ENCODE data around the gene AHCYL1.

The AHCYL1 gene

GRCh38 chr1:109984456-109985246 is at the start of gene AHCYL1:
Gene AHCYL1 (plus strand): TSS chr1:109984765. CDS start chr1:109985053, 288 bp downstream.
- Histone ChIP-seq H3K9me3 (ENCODE audit: insufficient read depth, low read length) (no peaks in the 10 kb centered on the region), H3K27ac (ENCODE audit: low read depth, low read length) (no peak within 1 kb of the TSS; the same call in 1 of the 2 replicates), H3K36me3 (ENCODE audit: low read length) (no peaks in the 10 kb centered on the region; the same call in 1 of the 2 replicates), H3K79me2 (ENCODE audit: insufficient read depth, low read length) (peaks cover 27% of the 10 kb centered on the region), H3K4me2 (ENCODE audit: low read depth, low read length, poor library complexity, severe bottlenecking) (peak within 1 kb of the TSS; percentile 75), H3F3A (ENCODE audit: insufficient read depth) (0 out of 2 replicates have a peak, but pooled peaks cover 4% of the 10 kb centered on the region), H3K27me3 (ENCODE audit: low read length) (no peaks in the 10 kb centered on the region), H3K9me2 (replicated peaks; ENCODE audit: insufficient read depth, low read length) (no peaks in the 10 kb centered on the region), H3K9ac (ENCODE audit: low read length) (peak within 1 kb of the TSS; percentile 94), H3K4me3 (ENCODE audit: insufficient read depth, low read length, poor library complexity, severe bottlenecking) (peak within 1 kb of the TSS; percentile 62), H2AFZ (ENCODE audit: low read depth, low read length, severe bottlenecking) (peak within 1 kb of the TSS; percentile 88), H4K20me1 (ENCODE audit: low read depth, low read length) (no peaks in the 10 kb centered on the region)
- TF ChIP-seq EZH2phosphoT487 (conservative IDR thresholded peaks at IDR 0.05; ENCODE audit: low read length), result no peak
- TF ChIP-seq CTCF (IDR thresholded peaks at IDR 0.05; ENCODE audit: insufficient read depth, low read length, poor library complexity, severe bottlenecking), result peak; percentile 83

GRCh38 chr1:109935451-109935900 is 49.1 kb upstream of the AHCYL1 start:
- Histone ChIP-seq H3K4me2 (ENCODE audit: low read depth, low read length, poor library complexity, severe bottlenecking) (no peak overlapping the region), H3K9me2 (replicated peaks; ENCODE audit: insufficient read depth, low read length) (no peaks in the 10 kb centered on the region), H3K9ac (ENCODE audit: low read length) (no peak overlapping the region), H3K79me2 (ENCODE audit: insufficient read depth, low read length) (no peaks in the 10 kb centered on the region), H3K27me3 (ENCODE audit: low read length) (0 out of 2 replicates have a peak, but pooled peaks cover 6% of the 10 kb centered on the region), H3K27ac (ENCODE audit: low read depth, low read length) (no peak overlapping the region), H3K36me3 (ENCODE audit: low read length) (no peaks in the 10 kb centered on the region), H2AFZ (ENCODE audit: low read depth, low read length, severe bottlenecking) (no peak overlapping the region), H3K9me3 (ENCODE audit: insufficient read depth, low read length) (peaks cover 5% of the 10 kb centered on the region), H4K20me1 (ENCODE audit: low read depth, low read length) (no peaks in the 10 kb centered on the region), H3K4me3 (ENCODE audit: insufficient read depth, low read length, poor library complexity, severe bottlenecking) (no peak overlapping the region), H3F3A (ENCODE audit: insufficient read depth) (no peaks in the 10 kb centered on the region)
- TF ChIP-seq EZH2phosphoT487 (conservative IDR thresholded peaks at IDR 0.05; ENCODE audit: low read length) (no peak), CTCF (IDR thresholded peaks at IDR 0.05; ENCODE audit: insufficient read depth, low read length, poor library complexity, severe bottlenecking) (no peak)

- Histone ChIP-seq H3K27me3 (ENCODE audit: low read length) (0 out of 2 replicates have a peak, but pooled peaks cover 6% of the 10 kb centered on the region), H2AFZ (ENCODE audit: low read depth, low read length, severe bottlenecking) (no peak overlapping the region), H3K79me2 (ENCODE audit: insufficient read depth, low read length) (no peaks in the 10 kb centered on the region), H3K36me3 (ENCODE audit: low read length) (no peaks in the 10 kb centered on the region), H3K9ac (ENCODE audit: low read length) (no peak overlapping the region), H3K9me3 (ENCODE audit: insufficient read depth, low read length) (peaks cover 5% of the 10 kb centered on the region), H3K4me2 (ENCODE audit: low read depth, low read length, poor library complexity, severe bottlenecking) (no peak overlapping the region), H4K20me1 (ENCODE audit: low read depth, low read length) (no peaks in the 10 kb centered on the region), H3K9me2 (replicated peaks; ENCODE audit: insufficient read depth, low read length) (no peaks in the 10 kb centered on the region), H3K4me3 (ENCODE audit: insufficient read depth, low read length, poor library complexity, severe bottlenecking) (no peak overlapping the region), H3F3A (ENCODE audit: insufficient read depth) (no peaks in the 10 kb centered on the region), H3K27ac (ENCODE audit: low read depth, low read length) (no peak overlapping the region)
- TF ChIP-seq EZH2phosphoT487 (conservative IDR thresholded peaks at IDR 0.05; ENCODE audit: low read length), result no peak
- no peak for TF ChIP-seq CTCF (IDR thresholded peaks at IDR 0.05; ENCODE audit: insufficient read depth, low read length, poor library complexity, severe bottlenecking)
Observed at GRCh38 chr1:109937738-109938137, 46.8 kb upstream of the AHCYL1 start.
